HL-60 (cell line): ENCODE data around the gene CYP8B1.
"Not testable (repeated sequence)": the region's sequence is repeated elsewhere in the genome, so short reads cannot be mapped to it uniquely, and the experiment has no call there.

Experiments
- DNase-seq, 2 experiments: peaks; one replicate each; pipeline ENCODE4 v3.0.0-alpha.2; 2010 to 2020; ENCODE audit warnings: low read depth in 1 of 2, low spot score in 1 of 2
- H3K27ac ChIP-seq: fragments of 250-450 bp; sonication (Bioruptor Pico); replicated peaks from 2 replicates; pipeline ENCODE4 v1.5.1; 2020; ENCODE audit warnings: mild to moderate bottlenecking, moderate library complexity
- H3K27me3 ChIP-seq: fragments of 250-450 bp; sonication (Bioruptor Pico); 2 replicates; pipeline ENCODE4 v1.5.1; 2021; ENCODE audit warnings: mild to moderate bottlenecking, moderate library complexity; ENCODE audit not compliant: insufficient read depth, poor library complexity, severe bottlenecking
- H3K4me3 ChIP-seq: replicated peaks from 2 replicates; pipeline ENCODE4 v1.5.1; 2011; ENCODE audit warnings: mild to moderate bottlenecking, control low read depth, low read length; ENCODE audit not compliant: insufficient read depth
- CTCF ChIP-seq: IDR thresholded peaks from one replicate; pipeline ENCODE4 v1.5.1; 2011; ENCODE audit warnings: low read length, control low read depth, inconsistent platforms; ENCODE audit not compliant: insufficient read depth
- GABPA ChIP-seq: IDR thresholded peaks from 2 replicates; pipeline ENCODE4 v1.6.1; 2012; ENCODE audit warnings: low read depth
- POLR2AphosphoS5 ChIP-seq: IDR thresholded peaks from 2 replicates; pipeline ENCODE4 v1.6.1; 2012; ENCODE audit warnings: low read depth
- REST ChIP-seq: IDR thresholded peaks from 2 replicates; pipeline ENCODE4 v1.6.1; 2012; ENCODE audit warnings: low read depth; ENCODE audit not compliant: insufficient replicate concordance
- SPI1 ChIP-seq: IDR thresholded peaks from 2 replicates; pipeline ENCODE4 v1.6.1; 2012; ENCODE audit warnings: low read depth, mild to moderate bottlenecking, borderline replicate concordance

Gene CYP8B1

GRCh38 chr3:42886294-42886822, 10.7 kb upstream of the CYP8B1 start:
- no peak for TF ChIP-seq REST
- no peak for TF ChIP-seq POLR2AphosphoS5
- no peak for TF ChIP-seq GABPA
- no peak for TF ChIP-seq SPI1
- TF ChIP-seq CTCF = no peak
- DNase-seq = no peak
- peaks cover 3% of the 10 kb centered on the region for H3K27me3 ChIP-seq
- no peak overlapping the region for H3K27ac ChIP-seq
- H3K4me3 ChIP-seq = no peak overlapping the region

- Histone ChIP-seq H3K27ac (no peak overlapping the region), H3K4me3 (no peak overlapping the region), H3K27me3 (peaks cover 3% of the 10 kb centered on the region)
- DNase-seq = no peak
- TF ChIP-seq GABPA = no peak
- no peak for TF ChIP-seq SPI1
- TF ChIP-seq POLR2AphosphoS5 = no peak
- TF ChIP-seq CTCF = no peak
- TF ChIP-seq REST = no peak
Measured at GRCh38 chr3:42884324-42884723, 8.6 kb upstream of the CYP8B1 start.

GRCh38 chr3:42883251-42883930, 7.7 kb upstream of the CYP8B1 start:
- not testable (repeated sequence) for H3K27ac ChIP-seq, H3K4me3 ChIP-seq, H3K27me3 ChIP-seq, DNase-seq

GRCh38 chr3:42880601-42881451, 5.1 kb upstream of the CYP8B1 start:
- no peak overlapping the region for H3K27ac ChIP-seq
- H3K4me3 ChIP-seq = peak overlapping the region; percentile 63
- H3K27me3 ChIP-seq = peaks cover 2% of the 10 kb centered on the region
- DNase-seq = peak; percentile 68 to 79
- TF ChIP-seq REST (no peak), SPI1 (no peak), POLR2AphosphoS5 (no peak), CTCF (peak; percentile 57), GABPA (0 out of 2 replicates have a peak, but pooled peaks have one; percentile 28)
